ENCODE results near the gene LRRC8D. TPM values are rescaled to one million over a fixed set of nuclear protein-coding genes. Genes with fewer than 3 reads are reported as not detected.

LRRC8D gene
- total RNA-seq, 1 experiment from 2014 or later = 15.0 TPM

GRCh38 chr1:89894210-89895201 lies 73.7 kb downstream of the LRRC8D start:
- ATAC-seq (no peak), DNase-seq (ENCODE audit: low read depth, low spot score) (no peak)
- no peaks in the 10 kb centered on the region for H3K36me3 ChIP-seq (ENCODE audit: control insufficient read depth in 1 of 2, insufficient read depth in 2 of 2, low read length in 2 of 2)
- no peaks in the 10 kb centered on the region for H3K9me2 ChIP-seq (ENCODE audit: insufficient read depth)
- ChIA-PET RAD21 (ENCODE audit: low non-redundant PET in 1 of 2, low total read pairs in 2 of 2, uncharacterized antibody in 2 of 2, unreplicated experiment in 2 of 2) (no interaction called here), POLR2A (no interaction called here), CTCF (no interaction called here)
- peaks cover 8 to 11% of the 10 kb centered on the region in 2 experiments; a peak in 3 of 4 replicates for H3K4me1 ChIP-seq (ENCODE audit: control insufficient read depth in 1 of 2, insufficient read depth in 2 of 2, low read length in 2 of 2)
- no peak overlapping the region for H3K9ac ChIP-seq (ENCODE audit: low read length)
- no peak overlapping the region for H2AFZ ChIP-seq (ENCODE audit: low read depth, low read length, poor library complexity, severe bottlenecking)
- BruUV-seq (replicated peaks) = no TSS peak
- TF ChIP-seq CEBPB (IDR thresholded peaks at IDR 0.05; ENCODE audit: low read depth) (no peak), POLR2A (IDR thresholded peaks at IDR 0.05; ENCODE audit: borderline replicate concordance, extremely low read depth, insufficient read depth, insufficient read length) (no peak), ELF1 (IDR thresholded peaks at IDR 0.05; ENCODE audit: borderline replicate concordance, low read depth) (no peak), EGR1 (IDR thresholded peaks at IDR 0.05; ENCODE audit: low read depth) (no peak), SIN3A (IDR thresholded peaks at IDR 0.05; ENCODE audit: low read depth) (no peak), FOSL1 (IDR thresholded peaks at IDR 0.05; ENCODE audit: low read depth) (no peak), ZNF274 (IDR thresholded peaks at IDR 0.05; ENCODE audit: low read depth, low read length) (no peak), TCF7L2 (IDR thresholded peaks at IDR 0.05; ENCODE audit: borderline replicate concordance, extremely low read depth, insufficient read depth, insufficient read length) (no peak), POLR2AphosphoS5 (IDR thresholded peaks at IDR 0.05; ENCODE audit: low read depth, low read length) (no peak), RAD21 (IDR thresholded peaks at IDR 0.05; ENCODE audit: low read depth) (no peak), EZH2 (IDR thresholded peaks at IDR 0.05) (no peak)
- H3K79me2 ChIP-seq (ENCODE audit: insufficient read depth, low read length) = no peaks in the 10 kb centered on the region
- intact Hi-C loops (cut with micrococcal nuclease) = no loop called here
- no peak overlapping the region for H3K4me3 ChIP-seq (replicated peaks in 1 of 2; ENCODE audit: low read depth in 1 of 2, low read length in 2 of 2)
- H4K20me1 ChIP-seq (ENCODE audit: insufficient read depth) = no peaks in the 10 kb centered on the region
- no peaks in the 10 kb centered on the region for H3K27me3 ChIP-seq (ENCODE audit: insufficient read depth, low read length)
- no peak overlapping the region for H3K27ac ChIP-seq (ENCODE audit: low read depth, low read length)
- no peaks in the 10 kb centered on the region for H3K9me3 ChIP-seq (ENCODE audit: control insufficient read depth in 1 of 2, insufficient read depth in 1 of 2, low read depth in 1 of 2, low read length in 2 of 2)
- no peak overlapping the region for H3K4me2 ChIP-seq (ENCODE audit: low read length)

Measured in HCT116 (cell line).